ENCODE measurements around the gene LINC01488.

Gene LINC01488

GRCh38 chr11:69473276-69473845 is 8.1 kb upstream of the LINC01488 start:
- Histone ChIP-seq H3K4me1 (no peaks in the 10 kb centered on the region), H3K27me3 (ENCODE audit: low read depth) (no peaks in the 10 kb centered on the region), H3K9me3 (no peaks in the 10 kb centered on the region), H3K4me3 (no peak overlapping the region), H3K36me3 (replicated peaks) (no peaks in the 10 kb centered on the region)
- in situ Hi-C loops (cut with MboI; ENCODE audit: low sequenced_read_pairs) = no loop called here
- no peak for DNase-seq (ENCODE audit: low spot score in 2 of 2)

- Histone ChIP-seq H3K27me3 (ENCODE audit: low read depth) (no peaks in the 10 kb centered on the region), H3K36me3 (replicated peaks) (no peaks in the 10 kb centered on the region), H3K4me3 (no peak overlapping the region), H3K9me3 (no peaks in the 10 kb centered on the region), H3K4me1 (no peaks in the 10 kb centered on the region)
- DNase-seq (ENCODE audit: low spot score in 2 of 2) = no peak
- in situ Hi-C loops (cut with MboI; ENCODE audit: low sequenced_read_pairs) = no loop called here
These were observed 6.7 kb upstream of the LINC01488 start for GRCh38 chr11:69474736-69475135.

GRCh38 chr11:69475141-69475865 is 6.2 kb upstream of the LINC01488 start:
- no peaks in the 10 kb centered on the region for H3K9me3 ChIP-seq
- H3K36me3 ChIP-seq (replicated peaks) = no peaks in the 10 kb centered on the region
- H3K4me3 ChIP-seq = no peak overlapping the region
- DNase-seq (ENCODE audit: low spot score in 2 of 2) = no peak
- in situ Hi-C loops (cut with MboI; ENCODE audit: low sequenced_read_pairs) = no loop called here
- no peaks in the 10 kb centered on the region for H3K27me3 ChIP-seq (ENCODE audit: low read depth)
- no peaks in the 10 kb centered on the region for H3K4me1 ChIP-seq

GRCh38 chr11:69475866-69476471 is 5.5 kb upstream of the LINC01488 start:
- in situ Hi-C loops (cut with MboI; ENCODE audit: low sequenced_read_pairs) = no loop called here
- H3K27me3 ChIP-seq (ENCODE audit: low read depth) = no peaks in the 10 kb centered on the region
- H3K4me1 ChIP-seq = no peaks in the 10 kb centered on the region
- H3K9me3 ChIP-seq = no peaks in the 10 kb centered on the region
- no peak for DNase-seq (ENCODE audit: low spot score in 2 of 2)
- H3K4me3 ChIP-seq = no peak overlapping the region
- H3K36me3 ChIP-seq (replicated peaks) = no peaks in the 10 kb centered on the region

- Histone ChIP-seq H3K9me3 (no peaks in the 10 kb centered on the region), H3K4me3 (no peak overlapping the region), H3K27me3 (ENCODE audit: low read depth) (no peaks in the 10 kb centered on the region), H3K4me1 (no peaks in the 10 kb centered on the region), H3K36me3 (replicated peaks) (no peaks in the 10 kb centered on the region)
- in situ Hi-C loops (cut with MboI; ENCODE audit: low sequenced_read_pairs) = no loop called here
- no peak for DNase-seq (ENCODE audit: low spot score in 2 of 2)
These were observed 4.9 kb upstream of the LINC01488 start for GRCh38 chr11:69476509-69476961.

GRCh38 chr11:69477086-69477485 is 4.4 kb upstream of the LINC01488 start:
- in situ Hi-C loops (cut with MboI; ENCODE audit: low sequenced_read_pairs) = no loop called here
- H3K4me3 ChIP-seq = no peak overlapping the region
- H3K9me3 ChIP-seq = no peaks in the 10 kb centered on the region
- DNase-seq (ENCODE audit: low spot score in 2 of 2) = no peak
- H3K36me3 ChIP-seq (replicated peaks) = no peaks in the 10 kb centered on the region
- H3K4me1 ChIP-seq = no peaks in the 10 kb centered on the region
- H3K27me3 ChIP-seq (ENCODE audit: low read depth) = no peaks in the 10 kb centered on the region

GRCh38 chr11:69479591-69480271 is 1.7 kb upstream of the LINC01488 start:
- Histone ChIP-seq H3K27me3 (ENCODE audit: low read depth) (no peaks in the 10 kb centered on the region), H3K36me3 (replicated peaks) (no peaks in the 10 kb centered on the region), H3K4me3 (no peak overlapping the region), H3K9me3 (no peaks in the 10 kb centered on the region), H3K4me1 (no peaks in the 10 kb centered on the region)
- in situ Hi-C loops (cut with MboI; ENCODE audit: low sequenced_read_pairs) = no loop called here
- DNase-seq (ENCODE audit: low spot score in 2 of 2) = no peak

GRCh38 chr11:69480547-69481392 is 693 bp upstream of the LINC01488 start:
- in situ Hi-C loops (cut with MboI; ENCODE audit: low sequenced_read_pairs) = no loop called here
- no peaks in the 10 kb centered on the region for H3K27me3 ChIP-seq (ENCODE audit: low read depth)
- H3K4me3 ChIP-seq = no peak overlapping the region
- no peak for DNase-seq (ENCODE audit: low spot score in 2 of 2)
- H3K36me3 ChIP-seq (replicated peaks) = no peaks in the 10 kb centered on the region
- H3K9me3 ChIP-seq = no peaks in the 10 kb centered on the region
- H3K4me1 ChIP-seq = no peaks in the 10 kb centered on the region

GRCh38 chr11:69482322-69482721 is 859 bp downstream of the LINC01488 start:
- DNase-seq (ENCODE audit: low spot score in 2 of 2) = no peak
- in situ Hi-C loops (cut with MboI; ENCODE audit: low sequenced_read_pairs) = no loop called here
- H3K27me3 ChIP-seq (ENCODE audit: low read depth) = no peaks in the 10 kb centered on the region
- no peak overlapping the region for H3K4me3 ChIP-seq
- H3K36me3 ChIP-seq (replicated peaks) = no peaks in the 10 kb centered on the region
- no peaks in the 10 kb centered on the region for H3K4me1 ChIP-seq
- no peaks in the 10 kb centered on the region for H3K9me3 ChIP-seq

- Histone ChIP-seq H3K36me3 (replicated peaks) (no peaks in the 10 kb centered on the region), H3K4me3 (no peak overlapping the region), H3K9me3 (no peaks in the 10 kb centered on the region), H3K4me1 (no peaks in the 10 kb centered on the region), H3K27me3 (ENCODE audit: low read depth) (no peaks in the 10 kb centered on the region)
- in situ Hi-C loops (cut with MboI; ENCODE audit: low sequenced_read_pairs) = no loop called here
- no peak for DNase-seq (ENCODE audit: low spot score in 2 of 2)
These were observed 1.7 kb downstream of the LINC01488 start for GRCh38 chr11:69483170-69483569.

GRCh38 chr11:69483691-69484426 is 2.4 kb downstream of the LINC01488 start:
- Histone ChIP-seq H3K4me3 (no peak overlapping the region), H3K36me3 (replicated peaks) (no peaks in the 10 kb centered on the region), H3K9me3 (no peaks in the 10 kb centered on the region), H3K27me3 (ENCODE audit: low read depth) (no peaks in the 10 kb centered on the region), H3K4me1 (no peaks in the 10 kb centered on the region)
- in situ Hi-C loops (cut with MboI; ENCODE audit: low sequenced_read_pairs) = no loop called here
- DNase-seq (ENCODE audit: low spot score in 2 of 2) = peak in 1 of 2 experiments; percentile 15

- Histone ChIP-seq H3K9me3 (no peaks in the 10 kb centered on the region), H3K4me3 (no peak overlapping the region), H3K36me3 (replicated peaks) (no peaks in the 10 kb centered on the region), H3K27me3 (ENCODE audit: low read depth) (no peaks in the 10 kb centered on the region), H3K4me1 (no peaks in the 10 kb centered on the region)
- DNase-seq (ENCODE audit: low spot score in 2 of 2) = no peak
- in situ Hi-C loops (cut with MboI; ENCODE audit: low sequenced_read_pairs) = no loop called here
These were observed 3.2 kb downstream of the LINC01488 start for GRCh38 chr11:69484427-69485259.
